HEK293T (cell line): ENCODE measurements around the gene ACVR1B.

Experiments used
- CTBP1 ChIP-seq: fragments of 450-650 bp; IDR thresholded peaks from 2 replicates; pipeline ENCODE4 v1.6.1; 2016; ENCODE audit warnings: borderline replicate concordance
- FOXK2 ChIP-seq: fragments of 450-650 bp; IDR thresholded peaks from 2 replicates; pipeline ENCODE4 v1.6.1; 2016; ENCODE audit warnings: mild to moderate bottlenecking
- SUZ12 ChIP-seq: fragments of 450-650 bp; IDR thresholded peaks from 2 replicates; pipeline ENCODE4 v1.6.1; 2016; ENCODE audit warnings: mild to moderate bottlenecking
- TARDBP ChIP-seq: fragments of 450-650 bp; IDR thresholded peaks from 2 replicates; pipeline ENCODE4 v1.6.1; 2016

DNA sequence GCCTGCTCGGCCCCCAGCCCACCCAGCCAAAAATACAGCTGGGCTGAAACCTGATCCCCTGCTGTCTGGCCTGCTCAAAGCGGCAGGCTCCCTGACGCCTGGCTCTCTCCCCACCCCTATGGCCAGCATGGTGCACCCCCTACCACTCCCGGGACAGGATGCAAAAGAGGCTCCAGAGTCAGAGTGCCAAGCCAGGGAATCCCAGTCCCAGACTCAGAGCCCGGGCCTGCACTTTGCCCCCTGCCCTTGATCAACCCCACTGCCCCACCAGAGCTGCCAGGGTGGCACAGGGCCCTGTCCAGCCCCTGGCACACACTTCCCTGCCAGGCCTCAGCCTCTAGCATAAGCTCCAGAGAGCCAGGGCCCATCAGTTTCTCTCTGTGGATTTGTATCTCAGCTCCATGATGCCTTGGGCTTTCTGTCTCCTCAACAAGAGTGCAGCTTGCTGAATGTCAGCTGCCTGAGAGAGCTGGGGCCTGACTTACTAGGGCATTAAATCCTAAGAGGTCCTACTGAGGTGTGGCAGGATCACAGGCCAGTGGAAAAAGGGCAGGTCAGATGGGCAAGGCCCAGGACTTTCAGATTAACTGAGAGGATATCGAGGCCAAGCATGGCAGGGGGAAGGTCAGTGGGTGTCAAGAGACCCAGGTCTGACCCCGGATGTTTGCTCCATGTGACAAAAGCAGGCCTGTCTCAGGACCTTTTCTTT is 30.3 kb upstream of the ACVR1B start:
- TF ChIP-seq SUZ12 (no peak), CTBP1 (no peak), FOXK2 (no peak), TARDBP (no peak)
